ENCODE data around the gene CHI3L1.

GRCh38 chr1:203179667-203180005, 6.9 kb downstream of the CHI3L1 start:
- no peak for TF ChIP-seq POLR2A (IDR thresholded peaks at IDR 0.05)
- no peak for TF ChIP-seq CTCF (IDR thresholded peaks at IDR 0.05)
